CD4-positive, alpha-beta T cell treated with Interleukin-4 for 1 hour (primary cell): Measurements from ENCODE around the gene USP25.

ENCODE experiments used
- DNase-seq, 2 donors: peaks; one replicate each; pipeline ENCODE4 v3.0.0-alpha.2; 2020 to 2022

Gene USP25

GRCh38 chr21:15768045-15768601 is 38.3 kb downstream of the USP25 start:
- no peak for DNase-seq

- DNase-seq: no peak
Measured at GRCh38 chr21:15768853-15769252, 39.1 kb downstream of the USP25 start.

GRCh38 chr21:15771311-15771710 is 41.5 kb downstream of the USP25 start:
- DNase-seq: no peak

- DNase-seq: no peak
Measured at GRCh38 chr21:15772654-15773053, 42.9 kb downstream of the USP25 start.

GRCh38 chr21:15774590-15774989 is 44.8 kb downstream of the USP25 start:
- DNase-seq: no peak

- no peak for DNase-seq
Measured at GRCh38 chr21:15775291-15775690, 45.5 kb downstream of the USP25 start.

GRCh38 chr21:15775981-15776380 is 46.2 kb downstream of the USP25 start:
- DNase-seq: no peak

GRCh38 chr21:15776818-15777217 is 47.0 kb downstream of the USP25 start:
- no peak for DNase-seq

GRCh38 chr21:15781986-15782385 is 52.2 kb downstream of the USP25 start:
- no peak for DNase-seq

- no peak for DNase-seq
Measured at GRCh38 chr21:15788847-15789523, 59.2 kb downstream of the USP25 start.

- DNase-seq: no peak
Measured at GRCh38 chr21:15793109-15793508, 63.3 kb downstream of the USP25 start.

- no peak for DNase-seq
Measured at GRCh38 chr21:15793550-15794235, 63.9 kb downstream of the USP25 start.

GRCh38 chr21:15794277-15794912 is 64.6 kb downstream of the USP25 start:
- DNase-seq: no peak

- no peak for DNase-seq
Measured at GRCh38 chr21:15795533-15795932, 65.8 kb downstream of the USP25 start.

- no peak for DNase-seq
Measured at GRCh38 chr21:15797577-15798363, 68.0 kb downstream of the USP25 start.

- DNase-seq: no peak
Measured at GRCh38 chr21:15801352-15801863, 71.6 kb downstream of the USP25 start.

- DNase-seq: no peak
Measured at GRCh38 chr21:15804247-15805005, 74.6 kb downstream of the USP25 start.

- DNase-seq: no peak
Measured at GRCh38 chr21:15809065-15809464, 79.3 kb downstream of the USP25 start.

GRCh38 chr21:15809818-15810217 is 80.0 kb downstream of the USP25 start:
- DNase-seq: no peak

GRCh38 chr21:15815285-15815684 is 85.5 kb downstream of the USP25 start:
- no peak for DNase-seq

- no peak for DNase-seq
Measured at GRCh38 chr21:15820327-15820726, 90.5 kb downstream of the USP25 start.

- no peak for DNase-seq
Measured at GRCh38 chr21:15820852-15821379, 91.1 kb downstream of the USP25 start.
